NCI-H748 (cell line): ENCODE measurements around the gene RAB3GAP1.

Source experiments
- DNase-seq: peaks from one replicate; lab custom pipeline; 2025; ENCODE audit not compliant: unreplicated experiment; lab: John Stamatoyannopoulos, UW

The RAB3GAP1 gene

GRCh38 chr2:135162377-135162776 is 110.3 kb downstream of the RAB3GAP1 start:
- DNase-seq = no peak

- no peak for DNase-seq
Measured at GRCh38 chr2:135162786-135163185, 110.7 kb downstream of the RAB3GAP1 start.

DNA sequence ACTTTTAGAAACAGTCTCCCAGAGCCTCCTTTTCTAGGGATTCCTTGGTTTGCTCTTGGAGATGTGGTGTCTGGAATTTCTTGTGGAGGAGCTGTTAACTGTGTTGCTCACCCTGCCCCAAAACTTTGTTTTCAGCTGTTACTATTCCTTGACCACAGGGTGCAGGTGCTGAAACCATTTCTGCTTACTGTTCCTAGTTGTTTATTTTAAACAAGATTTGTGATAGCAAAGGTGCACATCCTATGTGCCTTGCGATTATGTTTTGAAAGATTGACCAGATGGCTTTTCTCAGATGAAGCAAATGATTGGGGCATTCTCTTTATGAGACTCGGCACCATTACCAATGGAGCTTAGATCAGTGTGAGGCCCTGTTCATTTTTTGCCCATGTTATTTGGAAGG is 111.2 kb downstream of the RAB3GAP1 start:
- no peak for DNase-seq

- DNase-seq = no peak
Measured at GRCh38 chr2:135163901-135164300, 111.8 kb downstream of the RAB3GAP1 start.

DNA sequence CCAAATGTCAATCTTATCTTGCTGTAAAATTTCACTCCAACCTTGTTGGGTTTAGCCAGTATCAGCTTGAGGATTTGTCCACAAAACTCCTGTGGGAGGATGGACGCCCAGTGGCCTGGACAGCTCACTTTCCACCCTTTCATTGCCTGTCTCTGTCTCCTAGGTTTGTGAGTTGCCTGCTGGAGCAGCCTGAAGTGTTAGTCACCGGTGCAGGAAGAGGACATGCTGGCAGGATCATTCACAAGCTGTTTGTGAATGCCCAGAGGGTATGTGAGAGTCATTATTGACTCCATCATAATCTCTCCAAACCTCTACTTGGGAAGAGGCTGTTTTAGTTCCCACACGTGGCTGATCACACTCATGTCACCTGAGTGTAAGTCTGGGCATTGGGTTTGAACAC is 112.3 kb downstream of the RAB3GAP1 start:
- DNase-seq = no peak

GRCh38 chr2:135167273-135167672 is 115.2 kb downstream of the RAB3GAP1 start:
- DNase-seq = no peak

GRCh38 chr2:135168204-135168856 is 116.2 kb downstream of the RAB3GAP1 start:
- no peak for DNase-seq

DNA sequence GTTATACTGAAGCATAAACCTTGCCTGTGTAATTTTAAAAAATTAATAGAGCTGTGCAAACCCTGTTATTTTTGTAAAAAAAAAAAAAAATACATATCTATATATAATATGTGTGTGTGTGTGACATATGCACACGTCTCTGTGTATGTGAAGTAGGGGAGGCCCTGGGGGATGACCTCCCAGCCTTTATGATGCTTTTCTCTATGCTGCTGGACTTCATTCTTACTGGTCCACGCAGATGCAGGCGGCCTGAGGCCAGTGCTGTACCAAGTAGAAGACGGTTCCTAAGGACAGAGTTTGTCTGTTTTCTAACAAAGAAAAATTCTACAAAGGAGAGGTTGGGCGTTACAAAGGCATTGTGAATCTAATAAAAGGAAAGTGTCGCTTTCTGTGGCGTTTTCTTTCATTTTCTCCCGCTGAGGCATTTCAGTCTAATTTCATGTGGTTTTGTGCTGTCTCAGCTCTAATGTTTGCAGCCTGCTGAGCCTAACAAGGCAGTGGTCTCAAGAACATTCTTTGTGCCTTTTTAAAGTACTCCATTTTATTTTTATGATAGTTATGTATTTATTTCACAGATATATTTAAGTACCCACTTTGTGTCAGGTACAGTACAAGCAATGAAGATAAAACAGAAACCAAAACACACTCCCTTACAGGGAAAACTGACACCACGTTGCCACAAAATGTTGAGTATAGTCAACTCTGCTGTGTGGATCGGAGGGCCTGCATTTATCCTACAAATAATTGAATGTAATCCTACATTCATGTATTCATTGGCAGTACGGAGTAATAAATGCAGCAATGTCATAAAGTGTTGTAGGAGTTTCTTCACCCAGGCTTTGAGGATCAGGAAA is 118.0 kb downstream of the RAB3GAP1 start:
- no peak for DNase-seq

- no peak for DNase-seq
Measured at GRCh38 chr2:135174049-135174809, 122.1 kb downstream of the RAB3GAP1 start.

DNA sequence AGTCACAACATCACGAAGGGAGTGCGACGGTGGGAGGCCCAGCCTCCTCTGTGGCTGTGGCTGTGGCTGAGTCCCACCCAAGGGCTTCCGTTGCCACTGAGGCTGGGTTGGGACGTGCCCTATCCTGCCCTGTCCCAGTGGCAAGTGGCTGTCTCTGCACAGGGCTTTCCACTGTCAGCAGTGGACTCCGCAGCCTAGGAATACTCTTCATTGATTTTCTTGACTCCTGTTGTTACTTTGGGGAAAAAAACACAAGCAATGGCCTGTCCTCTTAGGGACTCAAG is 122.7 kb downstream of the RAB3GAP1 start:
- no peak for DNase-seq

GRCh38 chr2:135175177-135175576 is 123.1 kb downstream of the RAB3GAP1 start:
- peak; percentile 48 for DNase-seq

DNA sequence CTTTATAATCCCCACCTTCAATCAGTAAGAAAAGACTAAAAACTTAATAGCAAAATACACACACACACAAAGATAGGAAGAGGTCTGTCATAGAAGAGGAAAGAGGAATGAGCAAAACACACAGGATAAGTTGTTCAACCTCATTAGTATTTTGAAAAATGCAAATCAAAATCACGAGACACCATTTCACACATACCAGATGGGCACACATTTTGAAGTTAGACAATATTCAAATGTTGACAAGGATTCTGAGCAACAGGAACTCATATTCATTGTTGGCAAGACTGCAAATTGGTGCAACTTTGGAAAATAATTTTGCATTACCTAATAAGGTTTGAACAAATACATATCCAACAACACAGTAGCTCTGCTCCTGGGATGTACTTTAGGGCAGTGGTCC is 127.6 kb downstream of the RAB3GAP1 start:
- DNase-seq = no peak

GRCh38 chr2:135182190-135182589 is 130.1 kb downstream of the RAB3GAP1 start:
- no peak for DNase-seq

DNA sequence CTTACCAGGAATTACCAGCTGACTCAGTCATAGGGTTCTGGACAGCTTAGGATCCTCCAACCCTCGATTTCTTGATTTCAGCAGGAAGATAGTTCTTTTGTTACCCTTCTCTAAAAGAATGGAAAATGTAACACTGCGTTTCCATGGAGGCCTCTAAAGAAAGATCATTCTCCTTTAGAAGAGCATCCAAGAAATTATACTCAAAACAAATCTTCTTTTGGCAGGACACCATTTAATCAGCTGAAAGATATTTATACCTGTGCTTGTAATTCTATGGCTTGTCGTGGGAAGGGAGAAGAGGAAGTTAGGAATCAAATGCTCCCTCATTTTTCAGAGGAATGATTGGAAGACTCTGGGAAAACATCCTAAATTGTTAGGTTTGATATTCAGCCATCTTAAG is 130.5 kb downstream of the RAB3GAP1 start:
- DNase-seq = no peak

GRCh38 chr2:135183822-135184221 is 131.7 kb downstream of the RAB3GAP1 start:
- no peak for DNase-seq

DNA sequence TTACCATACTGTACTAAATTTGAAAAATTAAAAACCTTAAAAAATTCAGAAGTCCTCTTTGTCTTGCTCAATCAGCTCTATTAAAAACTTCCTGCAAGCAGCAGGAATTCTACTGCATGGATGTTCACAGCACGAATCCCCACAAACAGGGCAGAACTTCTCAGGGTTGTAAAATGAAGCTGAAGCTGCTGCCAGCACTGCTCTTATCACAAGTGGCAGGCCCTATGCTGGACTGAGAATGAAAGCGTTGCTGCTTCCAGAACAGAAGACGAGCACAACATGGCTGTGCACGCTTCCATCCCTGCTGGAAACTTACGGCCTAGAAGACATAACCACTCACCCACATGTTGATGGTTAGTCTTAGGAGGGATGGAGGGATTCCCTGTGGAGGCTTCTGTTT is 134.0 kb downstream of the RAB3GAP1 start:
- no peak for DNase-seq

DNA sequence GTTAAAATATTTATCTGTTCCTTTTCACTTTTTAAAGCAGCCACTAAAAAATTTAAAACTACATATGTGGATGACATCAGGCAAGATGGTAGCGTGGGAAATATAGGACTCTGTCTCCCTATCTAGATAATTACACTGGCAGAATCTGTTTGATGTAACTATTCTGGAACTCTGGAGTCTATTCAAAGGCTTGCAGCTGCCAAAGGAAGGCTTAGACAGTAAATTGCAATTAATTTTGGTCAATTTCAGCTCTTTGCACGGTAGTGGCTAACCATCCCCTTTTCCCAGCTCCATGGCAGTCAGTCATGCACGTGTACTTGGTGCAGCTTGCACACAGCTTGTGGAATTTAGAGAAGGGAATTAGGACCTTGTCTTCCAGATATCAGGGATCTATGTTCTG is 135.2 kb downstream of the RAB3GAP1 start:
- no peak for DNase-seq

DNA sequence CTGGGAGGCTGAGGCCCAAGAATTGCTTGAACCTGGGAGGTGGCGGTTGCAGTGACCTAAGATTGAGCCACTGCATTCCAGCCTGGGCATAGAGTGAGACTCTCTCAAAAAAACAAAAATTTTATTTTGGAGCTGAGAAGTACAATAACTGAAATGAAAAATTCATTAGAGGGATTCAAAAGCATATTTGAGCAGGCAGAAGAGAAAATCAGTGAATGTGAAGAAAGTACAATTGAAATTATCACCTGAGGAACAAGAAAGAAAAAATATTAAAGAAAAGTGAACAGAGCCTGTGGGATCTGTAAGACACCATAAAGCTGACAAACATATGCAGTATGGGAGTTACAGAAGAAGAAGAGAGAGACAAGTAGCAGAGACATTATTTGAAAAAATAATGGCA is 137.1 kb downstream of the RAB3GAP1 start:
- no peak for DNase-seq

DNA sequence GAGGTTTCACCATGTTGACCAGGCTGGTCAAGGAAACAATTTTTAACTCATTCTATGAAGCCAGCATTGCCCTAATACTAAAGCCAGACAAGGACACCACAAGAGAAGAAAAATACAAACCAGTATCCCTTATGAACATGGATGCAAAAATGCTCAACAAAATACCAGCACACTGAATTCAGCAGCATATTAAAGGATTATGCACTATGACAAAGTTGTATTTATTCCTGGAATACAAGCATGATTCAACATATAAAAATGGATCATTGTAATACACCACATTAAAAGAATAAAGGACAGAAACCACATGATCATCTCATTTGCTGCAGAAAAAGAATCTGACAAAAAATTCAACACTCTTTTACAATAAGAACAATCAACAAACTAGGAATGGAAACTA is 138.7 kb downstream of the RAB3GAP1 start:
- DNase-seq = no peak

- DNase-seq = no peak
Measured at GRCh38 chr2:135198481-135198880, 146.4 kb downstream of the RAB3GAP1 start.

GRCh38 chr2:135202751-135203150 is 150.7 kb downstream of the RAB3GAP1 start:
- no peak for DNase-seq

DNA sequence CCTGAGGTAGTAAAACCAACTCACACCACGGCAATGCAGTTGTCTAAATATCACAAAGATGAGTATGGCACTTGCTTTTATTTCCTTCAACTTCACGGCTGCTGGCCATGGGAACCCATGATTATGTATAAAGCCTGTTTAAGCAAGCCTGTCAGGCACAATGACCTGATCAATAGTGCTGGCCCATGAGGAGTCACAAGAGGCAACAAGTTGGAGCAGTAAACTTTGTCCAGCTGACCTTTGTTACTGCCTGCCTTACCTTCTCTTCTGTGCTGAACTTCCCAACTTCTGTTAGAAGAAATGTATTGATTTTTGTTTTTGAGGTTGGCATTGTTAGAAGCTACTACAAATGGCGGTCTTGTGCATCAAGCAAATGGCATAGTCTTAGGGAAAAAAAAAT is 151.9 kb downstream of the RAB3GAP1 start:
- no peak for DNase-seq
